Activated T-helper 2 cell treated with anti-CD3 and anti-CD28 coated beads, Interferon-gamma antibody, Interleukin-2, Interleukin-4, amounts not matched to agents 10 μg/mL and 5 μg/mL and 100 μg/mL, durations not matched to agents 14 hours and 24 hours and 36 hours (primary cell): Measurements from ENCODE around the gene HRAS. TPM values are rescaled to one million over a fixed set of nuclear protein-coding genes. Genes with fewer than 3 reads are reported as not detected.

Experiments
- DNase-seq: peaks from one replicate; pipeline ENCODE4 v3.0.0; 2021; ENCODE audit warnings: low spot score
- H3K27ac Mint-ChIP-seq: one replicate; pipeline ENCODE4 v1.8.0; 2021; ENCODE audit warnings: mixed read lengths
- H3K27me3 Mint-ChIP-seq: one replicate; pipeline ENCODE4 v1.8.0; 2021; ENCODE audit warnings: low read depth, mixed read lengths
- H3K36me3 Mint-ChIP-seq: one replicate; pipeline ENCODE4 v1.8.0; 2021; ENCODE audit warnings: low read depth, mixed read lengths
- H3K4me1 Mint-ChIP-seq: one replicate; pipeline ENCODE4 v1.8.0; 2021; ENCODE audit warnings: low read depth, mixed read lengths
- H3K4me3 Mint-ChIP-seq: one replicate; pipeline ENCODE4 v1.8.0; 2021; ENCODE audit warnings: low read depth, mild to moderate bottlenecking, moderate library complexity, mixed read lengths
- H3K9me3 Mint-ChIP-seq: one replicate; pipeline ENCODE4 v1.8.0; 2021; ENCODE audit warnings: mixed read lengths
- intact Hi-C: fragments of 100-400 bp; cut with micrococcal nuclease; formaldehyde crosslinking; loops from one replicate; pipeline ENCODE4 v1.15.1; 2023
- total RNA-seq: library from RNA; stranded (reverse); gene quantifications from 2 replicates; pipeline ENCODE4 v1.2.3, GENCODE V29; 2022

The HRAS gene
- total RNA-seq, 1 donor from 2014 or later: 70.5 TPM

- intact Hi-C loops: no loop called here
- Mint-ChIP-seq H3K27ac (no peak overlapping the region), H3K4me1 (peaks cover 3% of the 10 kb centered on the region), H3K4me3 (no peak overlapping the region), H3K36me3 (peaks cover 41% of the 10 kb centered on the region), H3K27me3 (no peaks in the 10 kb centered on the region), H3K9me3 (peaks cover 11% of the 10 kb centered on the region)
- no peak for DNase-seq
Measured at GRCh38 chr11:516400-516799, 19.0 kb downstream of the HRAS start.

GRCh38 chr11:515131-515530 is 20.2 kb downstream of the HRAS start:
- H3K4me1 Mint-ChIP-seq: peaks cover 3% of the 10 kb centered on the region
- no peak for DNase-seq
- no peak overlapping the region for H3K4me3 Mint-ChIP-seq
- no peak overlapping the region for H3K27ac Mint-ChIP-seq
- intact Hi-C loops: no loop called here
- no peaks in the 10 kb centered on the region for H3K27me3 Mint-ChIP-seq
- H3K9me3 Mint-ChIP-seq: peaks cover 11% of the 10 kb centered on the region
- peaks cover 43% of the 10 kb centered on the region for H3K36me3 Mint-ChIP-seq

DNA sequence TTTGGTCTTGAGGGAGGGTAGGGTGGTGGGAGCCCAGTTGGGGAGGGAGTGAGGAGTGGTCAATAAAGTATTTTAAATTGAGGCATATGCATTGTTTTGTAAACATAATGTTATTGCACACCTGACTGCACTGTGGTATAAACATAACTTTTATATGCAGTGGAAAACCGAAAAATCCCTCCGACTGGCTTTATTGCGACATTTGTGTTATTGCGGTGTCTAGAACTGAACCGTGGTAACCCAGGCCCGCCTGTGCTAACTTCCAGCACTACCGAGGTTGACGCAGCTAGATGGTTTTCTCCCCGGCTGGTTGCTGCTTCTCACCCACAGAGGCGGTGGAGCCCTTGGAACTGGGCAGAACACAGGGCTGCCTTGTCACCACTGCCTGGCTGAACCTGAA is 20.8 kb downstream of the HRAS start:
- DNase-seq: no peak
- peaks cover 49% of the 10 kb centered on the region for H3K36me3 Mint-ChIP-seq
- H3K27ac Mint-ChIP-seq: no peak overlapping the region
- intact Hi-C loops: no loop called here
- H3K27me3 Mint-ChIP-seq: no peaks in the 10 kb centered on the region
- H3K9me3 Mint-ChIP-seq: peaks cover 11% of the 10 kb centered on the region
- H3K4me3 Mint-ChIP-seq: no peak overlapping the region
- H3K4me1 Mint-ChIP-seq: peaks cover 3% of the 10 kb centered on the region

- Mint-ChIP-seq H3K9me3 (peaks cover 11% of the 10 kb centered on the region), H3K27ac (no peak overlapping the region), H3K4me3 (no peak overlapping the region), H3K36me3 (peaks cover 51% of the 10 kb centered on the region), H3K4me1 (peaks cover 2% of the 10 kb centered on the region), H3K27me3 (no peaks in the 10 kb centered on the region)
- DNase-seq: no peak
- intact Hi-C loops: no loop called here
Measured at GRCh38 chr11:512761-513595, 22.4 kb downstream of the HRAS start.

DNA sequence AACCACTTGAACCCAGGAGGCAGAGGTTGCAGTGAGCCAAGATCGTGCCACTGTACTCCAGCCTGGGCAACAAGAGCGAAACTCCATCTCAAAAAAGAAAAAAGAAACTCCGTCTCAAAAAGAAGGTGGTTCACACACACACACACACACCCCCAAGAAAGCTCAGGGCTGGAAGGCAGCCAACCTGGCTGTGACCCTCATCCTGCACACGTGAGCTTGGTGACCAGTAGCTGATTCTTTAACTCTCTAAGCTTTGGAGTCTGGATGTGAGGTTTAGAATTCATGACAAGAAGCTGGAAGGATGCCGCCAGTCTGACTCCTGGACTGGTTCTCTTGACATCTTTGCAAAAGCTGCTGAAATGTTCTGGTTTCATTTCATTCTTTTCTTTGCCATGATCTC is 26.4 kb downstream of the HRAS start:
- no peak for DNase-seq
- intact Hi-C loops: no loop called here
- peak overlapping the region; percentile 21 for H3K4me3 Mint-ChIP-seq
- no peaks in the 10 kb centered on the region for H3K27me3 Mint-ChIP-seq
- H3K27ac Mint-ChIP-seq: no peak overlapping the region
- peaks cover 41% of the 10 kb centered on the region for H3K36me3 Mint-ChIP-seq
- no peaks in the 10 kb centered on the region for H3K9me3 Mint-ChIP-seq
- peaks cover 14% of the 10 kb centered on the region for H3K4me1 Mint-ChIP-seq

GRCh38 chr11:507727-508515 is 27.5 kb downstream of the HRAS start:
- H3K27ac Mint-ChIP-seq: peak overlapping the region; percentile 78
- DNase-seq: no peak
- peaks cover 17% of the 10 kb centered on the region for H3K4me1 Mint-ChIP-seq
- intact Hi-C loops: loop anchor here (1.0 to 2.0 kb wide), 4 partner anchors 10 to 301 kb away; partner anchors contain the start of genes BET1L, PHRF1 and RIC8A
- H3K9me3 Mint-ChIP-seq: no peaks in the 10 kb centered on the region
- H3K36me3 Mint-ChIP-seq: peaks cover 33% of the 10 kb centered on the region
- no peaks in the 10 kb centered on the region for H3K27me3 Mint-ChIP-seq
- H3K4me3 Mint-ChIP-seq: peak overlapping the region; percentile 95

DNA sequence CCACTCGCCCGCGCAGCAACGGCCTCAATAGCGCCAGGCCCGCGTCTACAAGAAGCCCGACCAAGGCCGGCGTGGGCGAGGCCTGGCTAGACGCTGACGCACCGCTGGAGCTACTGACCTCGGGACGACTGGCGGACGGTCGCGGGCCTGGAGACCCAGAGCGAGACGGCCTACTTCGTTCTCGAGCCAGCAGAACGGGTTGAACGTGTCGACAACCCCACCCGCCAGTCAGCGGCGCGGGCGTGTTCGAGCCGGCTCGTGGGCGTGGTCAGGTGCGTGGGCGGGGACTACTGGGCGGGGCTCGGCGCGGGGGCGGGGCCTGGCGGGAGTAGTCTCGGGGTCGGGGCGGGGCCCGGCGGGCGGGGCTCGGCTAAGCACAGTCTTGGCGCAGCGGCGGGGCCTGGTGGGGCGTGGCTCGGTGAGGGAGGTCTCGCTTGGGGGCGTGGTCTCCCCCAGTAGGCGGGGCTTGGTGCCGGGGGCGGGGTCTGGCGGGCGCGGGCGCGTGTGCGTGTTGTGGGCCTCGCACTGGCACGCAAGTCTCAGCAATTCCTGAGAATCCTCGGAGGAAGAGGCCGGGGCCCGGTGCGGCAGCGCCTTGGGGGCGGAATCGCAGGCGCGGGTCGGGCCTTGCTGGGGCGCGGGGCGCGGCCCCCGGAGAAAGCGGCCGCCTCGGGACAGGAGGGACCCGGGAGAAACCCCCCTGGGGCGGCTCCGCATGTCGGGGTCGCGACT is 28.2 kb downstream of the HRAS start, which contains the start of gene RNH1:
RNH1 (minus strand) TSS at position 248 of the 732 bp plus-strand sequence. CDS start 5,080 bp downstream, outside the sequence.
- Mint-ChIP-seq H3K4me1 (peaks cover 17% of the 10 kb centered on the region), H3K4me3 (peak within 1 kb of the TSS; percentile 95), H3K27ac (peak within 1 kb of the TSS; percentile 99), H3K36me3 (peaks cover 27% of the 10 kb centered on the region), H3K27me3 (no peaks in the 10 kb centered on the region), H3K9me3 (no peaks in the 10 kb centered on the region)
- DNase-seq: peak; percentile 96
- intact Hi-C loops: loop anchor here (1.0 to 2.0 kb wide), 6 partner anchors 11 to 300 kb away; partner anchors contain the start of genes BET1L, HRAS, PHRF1 and RIC8A

DNA sequence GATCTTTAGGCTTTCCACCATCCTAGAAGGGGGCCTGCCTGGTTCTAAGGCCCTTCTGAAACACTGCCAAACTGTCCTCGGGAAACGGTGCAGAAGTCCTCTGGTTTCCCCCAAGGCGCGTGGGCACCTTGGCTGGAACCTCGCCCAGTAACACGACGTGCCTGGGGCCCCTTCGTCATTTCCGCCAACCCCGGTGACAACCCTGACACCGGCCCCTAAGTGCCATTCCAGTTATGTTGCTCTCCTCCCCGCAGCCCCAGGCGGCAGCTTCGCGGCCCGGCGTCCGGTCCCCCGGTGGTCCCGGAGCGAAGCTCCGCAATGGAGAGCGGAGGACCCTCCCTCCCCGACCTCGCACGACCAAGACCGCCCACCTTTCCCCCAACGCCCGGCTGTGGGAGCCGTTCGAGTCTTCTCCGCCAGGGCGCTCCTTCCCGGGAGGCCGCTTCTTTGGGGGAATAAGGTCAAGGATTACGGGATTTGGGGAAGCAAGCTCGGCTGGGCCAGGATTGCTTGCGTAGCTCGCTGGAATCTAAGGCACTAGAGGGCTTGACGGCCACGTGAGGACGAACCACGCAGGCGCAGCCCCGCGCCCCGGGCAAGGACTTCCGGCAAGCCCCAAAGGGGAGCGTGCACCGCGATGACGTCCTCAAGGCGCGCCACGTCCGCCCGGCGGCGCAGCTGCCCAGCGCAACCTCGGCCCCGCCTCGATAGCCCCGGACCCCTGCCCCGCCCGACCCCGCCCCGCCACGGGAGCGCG is 29.0 kb downstream of the HRAS start:
- Mint-ChIP-seq H3K9me3 (no peaks in the 10 kb centered on the region), H3K4me3 (peak overlapping the region; percentile 95), H3K36me3 (peaks cover 27% of the 10 kb centered on the region), H3K27me3 (no peaks in the 10 kb centered on the region), H3K27ac (peak overlapping the region; percentile 99), H3K4me1 (peaks cover 17% of the 10 kb centered on the region)
- DNase-seq: peak; percentile 96
- intact Hi-C loops: loop anchor here (1.0 to 2.0 kb wide), 4 partner anchors 29 to 300 kb away; partner anchors contain the start of genes BET1L, HRAS and RIC8A

GRCh38 chr11:504994-505344 is 30.4 kb downstream of the HRAS start:
- Mint-ChIP-seq H3K36me3 (peaks cover 34% of the 10 kb centered on the region), H3K4me1 (peaks cover 17% of the 10 kb centered on the region), H3K27ac (peak overlapping the region; percentile 63), H3K9me3 (no peaks in the 10 kb centered on the region), H3K27me3 (no peaks in the 10 kb centered on the region), H3K4me3 (peak overlapping the region; percentile 95)
- DNase-seq: no peak
- intact Hi-C loops: no loop called here

- DNase-seq: no peak
- peak overlapping the region; percentile 63 for H3K27ac Mint-ChIP-seq
- H3K4me1 Mint-ChIP-seq: peaks cover 17% of the 10 kb centered on the region
- H3K4me3 Mint-ChIP-seq: peak overlapping the region; percentile 95
- intact Hi-C loops: no loop called here
- H3K36me3 Mint-ChIP-seq: peaks cover 32% of the 10 kb centered on the region
- H3K9me3 Mint-ChIP-seq: no peaks in the 10 kb centered on the region
- H3K27me3 Mint-ChIP-seq: no peaks in the 10 kb centered on the region
Measured at GRCh38 chr11:504053-504993, 31.1 kb downstream of the HRAS start.
